Retinal pigment epithelial cell (primary cell): Measurements from ENCODE around the gene C19orf85.

Experiments used
- DNase-seq: peaks from one replicate; pipeline ENCODE4 v3.0.0-alpha.2; 2010; ENCODE audit warnings: low read depth
- H3K4me3 ChIP-seq: 2 replicates; pipeline ENCODE4 v1.5.1; 2011; ENCODE audit warnings: mild to moderate bottlenecking, low read length, control low read depth, moderate library complexity
- CTCF ChIP-seq: conservative IDR thresholded peaks from 2 replicates; pipeline ENCODE4 v1.5.1; 2011; ENCODE audit warnings: low read depth, low read length, control low read depth, inconsistent platforms

Gene C19orf85

GRCh38 chr19:55479045-55479444, 14.5 kb upstream of the C19orf85 start:
- H3K4me3 ChIP-seq, result no peak overlapping the region
- TF ChIP-seq CTCF, result no peak

GRCh38 chr19:55478364-55478763, 13.8 kb upstream of the C19orf85 start:
- DNase-seq, result no peak
- H3K4me3 ChIP-seq, result no peak overlapping the region
- no peak for TF ChIP-seq CTCF

More at GRCh38 chr19:55479045-55479444, 14.5 kb upstream of the C19orf85 start:
- no peak for DNase-seq

GRCh38 chr19:55477905-55478304, 13.4 kb upstream of the C19orf85 start:
- peak overlapping the region; percentile 80 for H3K4me3 ChIP-seq
- TF ChIP-seq CTCF, result no peak
- DNase-seq, result no peak

GRCh38 chr19:55476100-55476775, 11.7 kb upstream of the C19orf85 start, which contains the start of gene ZNF628:
TSS of gene ZNF628 (plus strand) at chr19:55476617. CDS start at chr19:55479911, 3,294 bp downstream.
- no peak for TF ChIP-seq CTCF

GRCh38 chr19:55474269-55475265, 10.0 kb upstream of the C19orf85 start:
- DNase-seq, result peak; percentile 98
- no peak for TF ChIP-seq CTCF
- peak overlapping the region; percentile 10 for H3K4me3 ChIP-seq

More at GRCh38 chr19:55476100-55476775, 11.7 kb upstream of the C19orf85 start, which contains the start of gene ZNF628:
- H3K4me3 ChIP-seq, result peak within 1 kb of the TSS; percentile 80
- peak; percentile 93 for DNase-seq

- no peak for DNase-seq
- H3K4me3 ChIP-seq, result no peak overlapping the region
These were observed 8.9 kb upstream of the C19orf85 start for GRCh38 chr19:55473225-55474012.

More at GRCh38 chr19:55473225-55474012, 8.9 kb upstream of the C19orf85 start:
- TF ChIP-seq CTCF, result no peak
